ENCODE results near the gene DYNC2I2.
A peak's percentile ranks its signal among the peaks of the same experiment; 100 is the strongest.

The DYNC2I2 gene

DNA sequence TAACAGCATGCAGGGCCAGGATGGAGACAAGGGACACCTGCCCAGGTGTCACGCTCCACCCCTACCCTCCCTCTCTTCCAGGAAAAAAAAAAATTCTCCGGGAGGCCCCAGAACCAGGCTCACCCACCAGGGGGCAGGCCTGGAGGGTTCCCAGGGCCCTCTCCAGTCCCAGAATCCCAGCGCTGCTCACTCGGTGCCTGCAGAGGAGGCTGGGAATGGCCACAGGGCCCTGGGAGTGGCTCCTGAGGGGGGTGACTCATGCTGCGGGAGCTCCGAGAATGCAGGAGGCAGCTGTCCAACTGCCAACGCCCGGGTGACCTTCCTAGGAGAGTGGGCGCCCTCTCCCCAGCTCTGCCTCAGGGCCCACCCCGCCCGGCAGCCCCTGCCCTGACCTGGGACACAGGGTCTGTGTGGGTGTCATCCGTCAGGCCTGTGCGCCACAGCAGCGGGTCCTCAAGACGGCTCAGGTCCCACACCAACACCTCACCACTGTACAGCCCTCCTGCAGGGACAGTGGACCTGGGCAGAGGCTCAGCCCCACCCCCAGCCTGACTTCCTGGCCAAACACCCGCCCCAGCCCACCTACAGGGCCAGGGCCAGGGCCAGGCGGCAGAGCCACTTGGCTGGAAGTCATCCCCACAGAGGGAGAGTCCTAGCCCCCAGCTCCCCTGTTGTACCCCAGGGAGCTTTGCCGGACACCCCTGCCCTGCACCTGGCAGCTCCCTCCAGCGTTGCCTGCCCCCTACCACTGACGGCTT lies 21.2 kb downstream of the DYNC2I2 start:
- DNase-seq, result peak in 1 of 2 experiments; percentile 40

DNA sequence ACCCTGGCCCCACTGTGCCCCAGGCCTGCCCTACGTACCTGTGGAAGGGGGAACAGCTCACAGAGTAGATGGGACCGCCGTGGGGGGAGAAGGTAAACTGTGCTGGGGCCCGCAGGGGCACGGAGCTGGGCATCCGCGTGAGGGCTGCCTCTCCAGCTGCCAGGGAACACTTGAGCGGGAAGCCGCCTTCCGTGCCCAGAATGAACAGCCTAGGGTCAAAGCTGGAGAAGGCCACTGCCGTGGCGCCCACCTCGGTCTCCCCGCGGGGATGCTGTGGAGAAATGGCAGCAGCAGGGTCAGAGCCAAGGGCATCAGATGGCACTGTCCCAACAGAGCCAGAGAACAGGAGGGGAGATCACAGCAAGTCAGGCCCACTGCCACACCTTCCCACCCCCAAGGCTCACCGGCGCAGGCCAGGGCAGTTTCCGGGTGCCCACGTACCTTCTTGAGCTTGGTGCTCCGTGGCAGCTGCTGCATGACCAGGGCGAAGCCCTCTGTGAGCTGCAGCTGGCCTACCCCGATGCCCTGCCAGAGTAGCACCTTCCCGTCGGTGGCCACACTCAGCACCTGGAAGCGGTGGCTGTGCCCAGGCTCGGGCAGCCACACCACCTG lies 21.9 kb downstream of the DYNC2I2 start:
- DNase-seq, result no peak

DNA sequence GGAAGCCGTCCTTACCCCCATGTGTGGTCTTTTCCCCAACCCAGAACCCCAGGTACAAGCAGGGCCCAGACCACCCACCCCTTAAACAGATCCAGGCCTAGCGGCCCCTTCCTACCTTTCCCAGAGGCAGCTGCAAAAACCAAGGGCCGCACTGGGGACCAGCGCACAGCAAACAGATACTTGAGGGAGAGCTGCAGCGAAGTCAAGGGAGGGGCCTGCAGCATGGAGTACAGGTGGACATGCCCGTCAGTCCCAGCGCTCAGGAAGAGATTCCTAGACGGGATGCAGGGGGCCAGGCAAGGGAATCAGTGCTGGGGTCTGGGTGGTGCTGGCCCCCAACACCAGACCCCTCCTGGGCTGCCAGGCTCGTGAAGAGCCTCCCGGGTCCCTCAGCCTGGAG lies 22.5 kb downstream of the DYNC2I2 start:
- no peak for DNase-seq

DNA sequence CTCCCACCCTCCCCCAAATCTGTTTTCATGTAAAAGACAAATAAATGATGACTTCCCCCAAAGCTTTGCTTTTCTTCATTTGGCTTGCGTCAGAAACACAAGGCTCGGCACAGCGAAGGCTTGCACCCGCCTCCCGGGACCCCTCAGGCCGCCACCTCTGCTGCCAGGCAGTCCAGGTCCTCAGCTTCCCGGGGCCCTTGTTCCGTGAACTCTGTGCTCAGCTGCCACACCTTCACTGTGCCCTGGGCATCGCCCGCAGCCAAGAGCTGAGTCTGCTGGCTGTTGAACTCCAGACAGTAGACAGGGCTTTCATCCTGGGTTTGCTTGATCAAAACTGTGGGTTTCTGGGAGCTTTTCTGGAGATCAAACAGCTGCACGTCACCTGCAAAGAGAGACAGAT lies 23.0 kb downstream of the DYNC2I2 start:
- no peak for DNase-seq

- no peak for DNase-seq
Measured at GRCh38 chr9:128633057-128633456, 23.6 kb downstream of the DYNC2I2 start.

DNA sequence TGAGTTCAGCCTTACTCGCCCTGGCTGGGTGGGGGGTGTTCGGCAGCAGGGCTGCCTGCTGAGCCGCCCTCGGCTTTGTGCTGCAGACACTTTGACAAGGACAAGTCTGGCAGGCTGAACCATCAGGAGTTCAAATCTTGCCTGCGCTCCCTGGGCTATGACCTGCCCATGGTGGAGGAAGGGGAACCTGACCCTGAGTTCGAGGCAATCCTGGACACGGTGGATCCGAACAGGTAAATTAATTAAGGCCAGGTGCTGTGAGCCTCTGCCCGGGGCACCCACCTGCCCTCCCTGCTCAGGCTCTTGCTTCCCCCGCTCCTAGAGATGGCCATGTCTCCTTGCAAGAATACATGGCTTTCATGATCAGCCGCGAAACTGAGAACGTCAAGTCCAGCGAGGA lies 24.2 kb downstream of the DYNC2I2 start:
- DNase-seq, result no peak

DNA sequence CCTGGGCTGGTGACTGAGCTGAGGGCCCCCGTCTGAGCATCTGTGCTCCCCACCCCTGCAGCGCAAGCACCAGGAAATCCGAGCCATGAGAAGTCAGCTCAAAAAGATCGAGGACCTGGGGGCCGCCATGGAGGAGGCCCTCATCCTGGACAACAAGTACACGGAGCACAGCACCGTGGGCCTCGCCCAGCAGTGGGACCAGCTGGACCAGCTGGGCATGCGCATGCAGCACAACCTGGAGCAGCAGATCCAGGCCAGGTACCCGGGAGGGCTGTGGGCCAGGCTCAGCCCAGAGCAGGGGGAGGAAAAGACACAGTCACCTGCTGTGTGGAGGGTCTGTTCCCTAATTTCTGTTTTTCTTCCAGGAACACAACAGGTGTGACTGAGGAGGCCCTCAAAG lies 24.6 kb downstream of the DYNC2I2 start:
- no peak for DNase-seq

DNA sequence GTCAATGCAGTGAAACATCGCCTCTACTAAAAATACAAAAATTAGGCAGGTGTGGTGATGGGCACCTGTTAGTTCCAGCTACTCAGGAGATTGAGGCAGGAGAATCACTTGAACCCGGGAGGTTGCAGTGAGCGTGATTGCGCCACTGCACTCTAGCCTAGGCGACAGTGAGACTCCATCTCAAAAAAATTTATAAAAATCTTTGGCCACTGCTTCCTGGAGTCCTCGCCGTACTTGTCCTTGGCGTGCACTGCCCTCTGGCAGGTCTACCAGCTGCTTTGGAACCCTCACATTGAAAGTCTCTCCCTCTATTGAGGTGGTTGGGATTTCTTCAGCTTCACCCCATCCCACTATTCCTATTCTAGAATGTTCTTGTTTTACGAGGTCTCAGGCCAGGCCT lies 25.0 kb downstream of the DYNC2I2 start:
- DNase-seq, result no peak

DNA sequence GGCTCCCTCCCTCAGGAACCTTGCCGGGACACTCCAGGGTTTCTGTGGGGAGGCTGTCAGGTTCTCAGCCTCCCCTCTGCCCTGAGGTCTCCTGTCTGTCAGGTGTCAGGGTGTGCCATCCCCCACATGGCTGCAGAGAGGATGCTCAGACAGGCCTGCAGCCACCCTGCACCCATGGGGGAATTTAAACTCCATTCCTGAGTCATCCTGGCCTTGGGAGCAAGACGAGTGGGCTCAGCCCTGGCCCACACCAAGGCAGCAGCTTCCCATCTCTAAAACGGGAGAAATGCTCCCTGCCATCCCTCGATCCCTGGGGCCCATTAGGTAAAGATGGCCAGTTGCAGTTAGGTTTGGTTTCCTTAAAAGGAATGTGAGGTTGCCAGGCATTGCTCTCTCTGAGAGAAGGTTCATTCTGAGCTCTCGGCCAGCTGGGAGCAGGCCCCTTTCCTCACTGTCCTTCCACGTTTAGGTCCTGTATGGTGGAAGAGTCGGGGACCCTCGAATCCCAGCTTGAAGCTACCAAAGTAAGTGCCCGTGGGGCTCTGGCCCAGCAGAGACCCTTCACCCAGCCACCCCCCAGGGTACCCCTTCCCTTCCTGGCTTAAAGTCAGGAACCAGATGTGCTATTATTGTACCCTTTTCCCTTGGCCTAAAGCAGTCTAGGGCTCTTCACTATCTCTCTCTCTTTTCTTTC lies 26.6 kb downstream of the DYNC2I2 start:
- DNase-seq, result no peak

DNA sequence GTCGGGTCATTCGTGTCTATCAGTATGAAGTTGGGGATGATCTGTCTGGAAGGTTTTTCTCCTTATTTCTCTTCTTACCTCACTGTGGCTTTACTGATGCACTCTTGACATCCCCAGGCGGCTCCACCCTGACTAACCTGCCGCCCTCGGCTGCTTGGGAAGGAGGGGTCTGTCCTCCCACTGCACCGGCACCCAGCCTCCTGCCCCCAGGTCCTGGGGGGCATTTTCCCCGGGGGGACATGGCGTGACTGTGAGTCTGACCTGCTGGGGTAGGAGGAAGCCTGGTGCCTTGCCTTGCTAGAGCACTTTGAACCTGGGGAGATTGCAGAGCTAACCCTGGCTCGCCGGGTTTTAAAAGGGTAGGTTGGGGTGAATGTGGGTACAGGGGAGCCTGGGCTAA lies 27.5 kb downstream of the DYNC2I2 start:
- DNase-seq, result no peak

GRCh38 chr9:128628471-128629048 lies 28.1 kb downstream of the DYNC2I2 start:
- no peak for DNase-seq

- DNase-seq, result no peak
Measured at GRCh38 chr9:128627906-128628305, 28.7 kb downstream of the DYNC2I2 start.

DNA sequence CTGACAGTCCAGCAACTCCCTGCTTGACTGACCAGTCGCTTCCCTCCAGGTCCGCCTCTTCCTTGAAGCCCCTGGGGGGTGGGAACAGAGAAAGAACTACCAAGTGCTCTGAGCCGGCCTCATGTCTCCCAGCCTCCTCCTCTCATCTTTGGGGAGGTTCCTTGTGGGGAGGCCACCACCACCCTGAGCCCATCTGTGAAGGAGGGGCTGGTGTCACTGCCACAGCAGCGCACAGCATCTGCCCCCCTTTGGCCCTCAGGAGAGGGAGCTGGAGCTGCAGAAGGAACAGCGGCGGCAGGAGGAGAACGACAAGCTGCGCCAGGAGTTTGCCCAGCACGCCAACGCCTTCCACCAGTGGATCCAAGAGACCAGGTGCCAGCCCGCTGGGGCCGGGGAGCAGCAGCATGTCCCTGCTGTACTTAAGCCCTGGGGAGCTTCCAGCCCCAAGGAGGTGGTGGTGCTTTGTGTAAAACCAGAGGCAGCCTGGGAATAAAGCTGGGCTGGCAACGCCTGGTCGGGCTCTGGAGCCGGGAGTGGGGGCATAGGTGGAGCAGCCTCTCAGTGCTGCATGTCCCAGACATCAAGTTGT lies 29.4 kb downstream of the DYNC2I2 start:
- no peak for DNase-seq

- no peak for DNase-seq
Measured at GRCh38 chr9:128626181-128626580, 30.5 kb downstream of the DYNC2I2 start.

- DNase-seq, result no peak
Measured at GRCh38 chr9:128625391-128626146, 31.1 kb downstream of the DYNC2I2 start.

DNA sequence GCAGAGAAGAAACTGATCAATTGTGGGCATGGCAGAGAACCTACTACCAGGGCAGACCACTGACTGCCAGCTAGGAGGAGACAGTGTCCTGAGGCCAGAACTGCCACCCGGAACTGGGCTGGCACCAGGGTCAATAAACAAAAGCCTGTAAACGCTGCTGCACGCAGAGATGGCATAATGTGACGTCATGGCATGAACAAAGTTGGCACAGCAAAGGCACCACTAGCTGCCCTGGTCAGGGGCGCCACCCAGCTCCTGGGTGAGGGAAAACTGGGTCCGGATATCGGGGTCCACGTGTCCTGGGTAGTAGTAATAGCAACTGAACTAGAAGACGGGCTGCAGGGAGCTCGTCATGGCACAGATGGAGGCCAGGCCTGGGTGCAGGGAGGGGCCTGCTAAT lies 32.1 kb downstream of the DYNC2I2 start:
- DNase-seq, result no peak

GRCh38 chr9:128621730-128622455 lies 34.8 kb downstream of the DYNC2I2 start:
- no peak for DNase-seq

GRCh38 chr9:128619779-128620178 lies 36.9 kb downstream of the DYNC2I2 start:
- no peak for DNase-seq

DNA sequence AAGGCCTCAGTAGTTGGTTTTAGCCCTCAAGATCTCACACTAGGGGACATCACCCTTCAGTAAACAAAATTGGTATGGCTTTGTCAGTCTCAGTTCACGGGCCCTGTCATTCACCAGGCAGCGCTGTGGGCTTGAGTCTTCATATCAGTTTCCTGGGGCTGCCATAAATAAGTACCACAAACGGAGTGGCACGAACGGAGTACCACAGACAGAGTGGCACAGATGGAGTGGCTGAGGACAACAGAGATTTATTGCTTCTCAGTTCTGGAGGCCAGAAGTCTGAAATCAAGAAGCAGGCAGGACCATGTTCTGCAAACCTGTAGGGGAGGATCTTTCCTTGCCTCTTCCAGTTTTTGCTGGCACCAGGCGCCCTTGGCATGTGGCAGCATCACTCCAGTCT lies 37.5 kb downstream of the DYNC2I2 start:
- no peak for DNase-seq

DNA sequence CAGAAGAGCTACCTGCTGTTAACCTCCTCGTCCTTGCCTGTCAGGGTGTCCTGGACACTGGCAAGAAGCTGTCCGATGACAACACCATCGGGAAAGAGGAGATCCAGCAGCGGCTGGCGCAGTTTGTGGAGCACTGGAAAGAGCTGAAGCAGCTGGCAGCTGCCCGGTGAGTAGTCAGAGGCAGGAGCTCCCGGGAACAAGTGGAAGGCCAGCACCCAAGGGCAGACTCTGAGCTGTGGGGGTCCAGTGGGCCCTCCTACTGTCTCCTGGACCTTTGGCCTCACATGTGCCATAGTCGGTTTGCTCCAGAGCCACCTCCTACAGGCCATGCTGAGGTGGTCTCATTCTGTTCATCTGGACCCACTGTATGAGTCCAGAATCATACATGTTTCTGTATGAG lies 38.7 kb downstream of the DYNC2I2 start:
- no peak for DNase-seq

DNA sequence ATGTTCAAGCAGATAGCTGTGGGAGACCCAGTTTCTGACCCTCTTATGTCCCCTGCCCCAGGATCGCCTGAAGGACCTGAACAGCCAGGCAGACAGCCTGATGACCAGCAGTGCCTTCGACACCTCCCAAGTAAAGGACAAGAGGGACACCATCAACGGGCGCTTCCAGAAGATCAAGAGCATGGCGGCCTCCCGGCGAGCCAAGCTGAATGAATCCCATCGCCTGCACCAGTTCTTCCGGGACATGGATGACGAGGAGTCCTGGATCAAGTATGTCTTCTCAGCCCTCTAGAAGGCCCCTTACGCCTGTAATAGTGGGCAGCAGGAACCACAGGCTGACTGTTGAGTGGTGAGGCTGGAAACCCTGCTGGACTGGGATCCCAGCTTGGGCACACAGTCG lies 41.1 kb downstream of the DYNC2I2 start:
- no peak for DNase-seq

GRCh38 chr9:128614728-128615127 lies 41.9 kb downstream of the DYNC2I2 start:
- DNase-seq, result no peak
